HG03097 (cell line): ENCODE measurements around the gene MAP4K4.
"Not testable (repeated sequence)": the region's sequence is repeated elsewhere in the genome, so short reads cannot be mapped to it uniquely, and the experiment has no call there.

Source experiments
- ATAC-seq: cut with Tn5 transposase; IDR thresholded peaks from one replicate; pipeline ENCODE4 v1.9.1; 2021; ENCODE audit not compliant: unreplicated experiment, low FRiP score

MAP4K4 gene

DNA sequence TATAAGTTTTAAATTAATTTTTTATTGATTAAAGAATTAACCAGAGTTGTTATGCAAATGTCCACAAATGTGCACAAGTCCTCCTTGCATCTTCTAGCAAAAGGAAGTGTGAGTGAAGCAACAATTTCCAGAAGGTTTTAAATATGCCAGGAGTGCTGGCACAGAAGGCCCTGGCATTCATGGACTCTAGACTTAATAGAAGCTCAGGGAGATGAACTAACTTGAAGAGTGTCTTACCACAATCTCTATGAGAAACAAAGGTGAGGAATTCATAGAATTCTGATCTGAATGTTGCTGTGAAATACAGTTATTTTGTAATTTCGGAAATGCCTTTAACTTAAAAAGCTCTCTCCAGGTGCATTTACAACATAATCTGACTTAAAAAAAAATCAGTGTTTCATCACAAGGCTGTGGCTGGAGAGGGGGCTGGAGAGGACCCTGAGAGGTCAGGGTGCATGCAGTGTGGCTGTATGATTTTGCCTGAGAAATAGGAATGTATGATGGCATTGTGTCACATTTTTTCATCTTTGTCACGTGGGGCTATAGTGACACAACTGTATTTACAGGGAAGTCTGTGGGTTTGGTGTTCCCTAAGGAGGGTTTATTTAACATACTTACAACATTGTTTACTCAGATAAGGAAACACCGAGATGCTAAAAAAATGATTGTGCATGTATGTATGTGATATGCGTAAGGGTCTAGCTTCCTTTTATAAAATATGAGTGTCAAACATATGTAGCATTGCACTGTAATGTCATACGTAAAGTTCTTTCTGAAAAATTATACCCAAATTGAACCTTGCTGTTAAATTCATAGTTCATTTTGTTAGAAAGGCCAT is 66.2 kb downstream of the MAP4K4 start:
- ATAC-seq = no peak

DNA sequence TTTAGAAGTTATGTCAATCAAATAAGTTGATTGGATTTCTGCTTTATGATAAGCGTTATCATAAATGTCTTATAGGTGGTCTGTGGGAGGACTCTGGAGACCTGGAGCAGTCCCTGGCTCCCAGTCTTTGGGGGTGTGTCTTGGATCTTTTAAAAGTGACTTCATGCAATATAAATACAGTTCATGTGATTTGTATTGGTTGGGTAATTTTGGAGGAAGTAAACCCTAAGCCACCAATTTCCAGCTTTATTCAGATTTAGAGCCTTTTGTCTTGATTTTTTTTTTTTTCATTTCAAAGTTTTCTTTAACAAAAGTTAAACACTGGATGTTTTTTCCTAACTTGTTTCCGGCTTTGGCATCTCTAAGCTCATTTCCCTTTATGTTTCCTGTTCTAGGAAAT is 68.8 kb downstream of the MAP4K4 start:
- no peak for ATAC-seq

DNA sequence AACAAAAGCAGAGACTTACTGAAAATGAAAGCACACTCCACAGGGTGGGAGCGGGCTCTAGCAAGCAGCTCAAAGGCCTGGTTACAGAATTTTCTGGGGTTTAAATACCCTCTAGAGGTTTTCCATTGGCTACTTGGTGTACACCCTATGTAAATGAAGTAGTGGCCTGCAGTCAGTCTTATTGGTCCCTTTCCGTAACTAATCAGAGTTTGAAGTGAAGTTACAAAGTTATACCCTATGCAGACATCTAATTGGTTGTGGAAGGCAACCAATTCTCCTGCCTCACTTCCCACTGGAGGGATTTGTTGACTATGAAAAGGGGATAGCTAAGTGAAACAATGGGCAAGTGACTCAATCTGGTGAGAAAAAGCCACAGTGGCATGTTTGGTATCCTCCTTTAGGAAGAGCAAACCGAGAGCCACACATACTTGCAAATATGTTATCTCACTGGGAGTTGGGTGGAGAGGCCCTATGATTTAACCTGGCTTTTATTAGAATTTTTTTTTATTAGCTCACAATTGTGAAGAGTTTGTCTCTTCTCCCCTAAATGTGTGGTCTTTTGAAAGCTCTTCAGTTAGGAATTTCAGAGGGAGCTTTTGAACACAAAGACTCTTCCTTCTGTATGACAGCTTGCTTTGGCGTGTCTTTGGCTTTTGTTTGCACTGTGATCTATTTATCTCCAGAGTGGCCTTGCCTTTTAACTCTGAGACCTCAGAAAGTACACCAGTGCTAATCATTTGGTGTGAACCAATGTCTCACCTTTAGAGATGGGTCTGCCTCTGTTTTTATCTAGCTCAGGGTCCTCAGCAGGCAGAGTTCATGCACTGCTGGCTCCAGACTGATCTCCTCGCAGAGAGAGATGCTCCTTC is 69.6 kb downstream of the MAP4K4 start:
- no peak for ATAC-seq

DNA sequence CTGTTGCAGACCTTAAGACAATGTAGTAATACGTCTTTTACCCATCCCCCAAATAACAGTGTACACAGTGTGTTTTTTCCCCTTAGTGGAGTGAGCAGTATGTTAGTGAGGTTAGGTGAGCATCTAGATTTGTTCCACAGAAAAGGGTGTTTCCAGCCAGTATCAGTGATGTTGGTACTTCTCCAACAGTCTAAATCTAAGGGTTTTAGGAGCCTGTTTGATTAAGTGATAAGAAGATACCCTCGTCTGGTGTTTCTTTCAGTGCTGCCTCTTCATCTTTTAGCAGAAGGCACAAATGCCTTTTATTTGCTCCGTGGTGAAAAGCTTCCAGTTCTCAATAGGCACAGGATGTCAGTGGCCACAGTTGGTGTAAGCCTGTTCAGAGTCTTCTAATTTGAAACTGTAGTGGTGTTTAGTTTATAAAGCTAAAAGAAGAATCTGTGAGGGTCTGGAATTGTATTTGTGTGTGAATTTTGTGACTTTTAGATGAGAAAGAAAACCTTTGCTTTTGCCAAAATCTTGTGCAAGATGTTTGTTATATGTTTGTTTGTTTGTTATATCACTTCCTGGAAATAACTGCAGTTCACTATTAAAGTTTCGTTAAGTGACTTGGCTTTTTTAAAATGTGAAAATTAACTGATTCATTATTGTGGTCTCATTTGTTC is 71.2 kb downstream of the MAP4K4 start:
- no peak for ATAC-seq

DNA sequence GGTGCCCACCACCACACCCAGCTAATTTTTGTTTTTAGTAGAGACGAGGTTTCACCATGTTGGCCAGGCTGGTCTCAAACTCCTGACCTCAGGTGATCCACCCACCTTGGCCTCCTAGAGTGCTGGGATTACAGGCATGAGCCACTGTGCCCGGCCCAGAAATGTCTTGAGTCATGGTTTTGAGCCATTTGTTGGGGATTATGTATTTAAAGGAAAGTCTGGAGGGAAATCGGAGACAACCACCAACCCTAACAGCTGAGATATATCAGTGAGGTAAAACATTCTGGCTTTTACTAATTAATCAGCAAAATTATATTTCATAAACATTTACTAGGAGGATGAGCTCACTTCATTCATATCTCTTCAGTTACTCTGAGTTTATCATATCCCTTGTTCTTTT is 72.2 kb downstream of the MAP4K4 start:
- not testable (repeated sequence) for ATAC-seq

DNA sequence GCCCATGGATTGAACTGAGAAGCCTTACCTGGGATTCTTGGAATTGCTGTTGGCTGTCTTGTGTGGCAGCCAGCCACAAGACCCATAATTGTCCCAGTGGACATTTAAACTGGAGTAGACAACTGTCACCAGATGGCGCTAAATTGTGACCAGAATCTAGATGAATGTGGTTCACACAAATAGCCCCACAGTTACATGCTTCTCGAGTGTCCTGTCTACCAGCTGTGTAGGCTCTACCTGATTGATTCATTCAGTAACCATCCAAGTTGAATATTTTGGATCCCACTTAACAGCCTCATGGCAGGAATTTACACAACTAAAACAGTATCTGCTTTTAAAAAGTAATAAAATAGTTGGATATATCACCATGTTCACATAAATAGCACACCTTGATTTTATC is 73.2 kb downstream of the MAP4K4 start:
- ATAC-seq = no peak

DNA sequence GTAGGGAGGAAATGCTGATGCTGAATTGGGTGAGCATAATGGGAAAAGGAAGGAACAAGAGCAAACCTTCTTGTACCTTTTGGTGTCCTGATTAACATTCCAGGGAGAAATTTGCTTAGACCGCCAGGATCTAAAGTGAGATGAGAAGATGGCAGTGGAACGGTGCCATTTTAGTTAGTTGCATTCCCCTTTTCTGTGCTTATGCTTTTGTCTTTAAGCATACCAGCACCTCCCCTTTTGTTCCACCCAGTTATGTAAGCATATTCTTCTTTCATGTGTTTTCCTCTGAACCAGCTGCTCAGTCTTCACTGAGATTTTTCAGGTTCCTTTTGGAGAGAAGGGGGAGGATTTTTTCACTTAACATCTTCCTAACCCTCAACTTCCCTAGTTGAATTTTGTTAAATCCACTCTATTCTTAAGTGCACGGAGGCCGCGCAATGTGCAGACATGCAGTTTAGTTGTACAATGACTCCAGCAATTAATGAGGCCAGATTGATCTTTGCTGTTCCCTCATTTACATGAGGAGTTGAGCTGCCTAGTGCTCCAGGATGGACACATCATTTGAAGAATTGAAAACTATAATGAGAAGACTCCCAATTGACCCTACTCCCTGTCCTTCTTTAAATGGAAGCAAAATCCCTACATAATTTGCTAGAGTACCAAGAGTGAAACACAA is 73.9 kb downstream of the MAP4K4 start:
- no peak for ATAC-seq

DNA sequence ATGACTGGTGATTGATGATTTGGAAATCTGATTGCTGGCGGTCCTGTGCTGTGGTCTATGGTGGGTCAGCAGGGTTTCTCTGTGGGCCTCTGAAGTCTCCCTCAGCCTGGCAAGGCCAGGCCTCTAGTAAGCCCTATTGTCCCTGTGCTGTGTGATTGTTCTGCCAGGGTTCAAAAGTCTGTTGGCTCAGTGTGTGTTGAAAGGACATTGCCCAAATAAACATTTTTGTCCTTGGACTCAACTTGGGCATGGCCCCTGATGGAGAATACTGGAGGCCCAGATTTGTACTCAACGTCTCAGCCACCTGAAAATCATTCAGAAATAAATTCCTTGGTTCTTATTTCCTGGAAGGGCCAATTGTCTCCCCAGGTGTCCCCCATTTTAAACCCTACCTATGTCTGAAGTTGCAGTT is 74.4 kb downstream of the MAP4K4 start:
- no peak for ATAC-seq

DNA sequence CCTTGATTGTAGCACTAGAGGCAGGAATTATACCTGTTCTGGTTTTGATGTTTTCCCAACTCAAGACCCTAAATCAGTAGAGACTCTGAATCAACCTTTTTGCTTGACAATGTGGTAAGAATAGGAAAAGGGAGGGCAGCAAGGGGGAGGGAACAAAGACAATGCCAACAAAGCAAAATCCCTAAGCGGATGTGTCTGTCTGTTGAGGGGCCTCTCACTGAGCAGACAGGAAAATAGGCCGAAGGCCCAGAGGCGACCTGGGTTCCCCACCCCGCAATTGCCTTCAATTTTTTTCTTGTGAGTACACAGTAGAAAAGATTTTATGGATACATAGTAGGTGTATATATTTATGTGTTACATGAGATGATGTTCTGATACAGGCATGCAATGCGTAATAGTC is 75.6 kb downstream of the MAP4K4 start:
- no peak for ATAC-seq

DNA sequence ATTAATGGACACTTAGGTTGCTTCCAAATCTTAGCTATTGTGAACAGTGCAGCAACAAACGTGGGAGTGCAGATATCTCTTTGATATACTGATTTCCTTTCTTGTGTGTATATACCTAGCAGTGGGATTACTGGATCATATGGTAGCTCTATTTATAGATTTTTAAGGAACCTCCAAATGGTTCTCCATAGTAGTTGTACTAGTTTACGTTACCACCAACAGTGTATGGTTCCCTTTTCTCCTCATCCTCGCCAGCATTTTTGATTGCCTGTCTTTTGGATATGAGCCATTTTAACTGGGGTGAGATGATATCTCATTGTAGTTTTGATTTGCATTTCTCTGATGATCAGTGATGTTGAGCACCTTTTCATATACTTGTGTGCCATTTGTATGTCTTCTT is 76.5 kb downstream of the MAP4K4 start:
- ATAC-seq = not testable (repeated sequence)

DNA sequence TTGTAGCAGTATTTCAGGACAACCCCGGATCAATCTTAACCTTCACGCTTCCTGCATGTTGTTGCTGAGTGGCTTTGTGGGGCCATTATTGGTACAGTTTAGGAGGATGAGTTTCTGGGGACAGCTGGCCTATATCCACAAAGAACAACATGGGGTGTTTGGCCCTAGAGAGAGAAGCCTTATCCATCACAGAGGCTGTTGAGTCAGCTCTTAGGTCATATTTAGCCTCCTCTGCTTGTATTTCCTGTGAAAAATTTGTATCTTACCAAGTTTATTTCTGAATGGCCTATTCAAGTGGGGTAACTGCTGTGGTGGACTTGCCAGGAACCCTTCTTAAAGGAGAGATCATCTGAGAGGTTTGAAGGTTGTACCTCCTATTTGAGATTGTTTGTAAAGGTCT is 77.6 kb downstream of the MAP4K4 start:
- ATAC-seq = no peak

DNA sequence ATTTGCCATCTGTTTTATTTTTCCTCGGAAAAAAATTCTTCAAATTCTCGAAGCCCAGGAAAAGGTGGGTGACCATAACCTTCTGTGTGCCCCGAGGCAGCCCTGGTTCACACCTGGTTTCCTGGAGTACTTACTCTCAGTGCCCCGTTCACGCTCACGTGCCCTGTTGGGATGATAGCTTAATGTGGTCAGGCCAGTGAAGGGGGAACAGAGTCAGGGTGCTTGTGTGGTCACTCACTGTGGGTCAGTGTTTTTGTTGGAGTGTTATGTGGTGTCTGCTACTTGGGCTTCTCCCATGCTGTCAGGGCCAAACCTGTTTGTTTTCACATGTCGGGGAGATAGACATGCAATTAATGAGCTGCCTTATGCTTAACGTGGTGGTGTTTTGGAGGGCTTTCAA is 78.1 kb downstream of the MAP4K4 start:
- no peak for ATAC-seq

DNA sequence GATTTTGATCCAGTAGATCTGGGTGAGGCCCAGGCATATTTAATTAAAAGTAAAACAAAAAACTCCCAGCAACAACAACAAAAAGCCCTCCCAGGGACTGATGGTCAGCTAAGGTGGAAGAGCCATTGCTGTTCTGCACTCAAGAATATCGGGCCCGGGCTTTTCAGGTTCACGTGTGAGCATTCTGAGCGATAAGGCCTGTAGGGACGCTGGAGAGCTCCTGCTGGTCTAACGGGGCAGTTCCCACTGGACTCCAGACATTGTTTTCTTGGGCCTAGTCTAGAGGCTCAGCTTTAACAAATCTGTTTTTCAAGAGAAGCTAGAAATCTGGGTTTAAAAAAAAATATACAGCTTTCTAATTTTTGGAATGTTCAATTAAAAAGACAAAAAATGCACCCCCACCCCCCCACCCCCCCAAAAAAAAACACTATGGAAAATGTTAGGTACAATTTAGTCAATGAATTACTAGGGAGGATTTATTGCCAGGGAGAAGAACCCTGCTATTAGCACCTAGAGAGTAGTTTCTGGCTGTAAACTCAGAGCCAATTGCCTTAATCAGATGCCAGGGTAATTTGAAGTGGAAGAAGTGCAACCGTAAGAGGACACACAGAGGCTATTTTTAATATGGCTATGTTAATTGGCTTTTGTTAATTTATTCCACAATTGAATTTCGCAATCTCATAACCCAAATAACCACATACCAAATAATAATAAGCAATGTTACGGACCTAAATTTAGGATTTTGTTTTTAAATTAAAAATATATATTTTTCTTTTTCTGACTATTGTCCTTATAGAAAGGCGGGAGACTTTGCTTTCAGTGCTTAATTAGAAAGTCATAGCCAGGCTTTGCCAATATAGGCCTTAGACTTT is 78.9 kb downstream of the MAP4K4 start:
- no peak for ATAC-seq

DNA sequence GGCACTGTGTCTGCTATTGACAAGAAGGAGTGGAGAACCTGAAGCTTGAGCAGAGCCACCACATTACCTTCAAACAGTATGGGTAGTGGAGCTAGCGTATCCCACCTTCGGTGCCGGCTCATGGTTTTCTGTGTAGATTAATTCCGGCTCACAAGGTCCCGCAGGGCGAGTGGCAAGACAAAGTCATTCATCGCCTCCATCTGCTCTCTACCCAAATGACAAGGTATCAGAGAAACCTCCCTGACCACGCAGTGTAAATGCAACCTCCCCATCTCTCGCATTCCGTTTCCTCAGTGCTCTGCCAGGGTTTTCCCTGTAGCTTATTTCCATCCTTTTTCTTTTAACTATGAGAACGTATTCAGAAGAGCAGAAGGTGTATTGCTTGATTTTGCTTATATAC is 79.8 kb downstream of the MAP4K4 start:
- no peak for ATAC-seq

DNA sequence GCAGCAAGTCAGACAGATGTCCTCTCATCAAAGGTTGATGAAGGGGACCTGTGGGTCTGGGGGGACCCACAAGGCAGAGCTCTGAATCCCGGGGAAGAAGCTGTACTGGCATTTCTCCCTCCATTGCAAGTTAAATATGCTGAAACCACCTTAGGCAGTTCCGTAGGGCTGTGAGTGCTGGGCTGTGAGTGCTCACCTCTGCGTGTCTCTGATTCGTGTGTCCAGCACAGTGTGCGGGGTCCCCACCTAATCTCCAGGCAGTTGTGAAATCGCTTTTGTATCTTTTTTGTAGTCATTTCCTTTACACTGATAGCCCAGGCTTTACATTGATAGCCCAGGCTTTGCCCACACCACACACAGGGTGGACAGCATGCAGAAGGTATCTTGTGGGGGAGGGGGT is 80.6 kb downstream of the MAP4K4 start:
- no peak for ATAC-seq

DNA sequence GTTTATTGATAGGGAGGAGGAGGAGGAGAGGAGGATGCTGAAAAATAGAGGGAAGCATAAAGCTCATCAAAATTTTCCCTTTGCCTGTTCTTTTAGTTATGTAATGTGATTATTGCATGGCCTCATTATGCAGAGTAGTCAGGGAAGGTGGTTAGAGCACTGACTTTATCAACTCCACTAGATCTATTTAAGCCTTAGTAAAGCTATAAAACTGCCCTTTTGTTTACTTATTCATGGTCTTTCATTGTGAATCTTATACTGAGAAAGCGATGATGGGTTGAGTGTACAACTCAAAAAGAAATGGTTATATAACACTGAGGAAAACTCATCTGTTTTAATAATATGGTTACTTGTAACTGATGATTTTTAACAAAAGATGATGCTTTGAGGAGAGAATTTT is 81.7 kb downstream of the MAP4K4 start:
- no peak for ATAC-seq

DNA sequence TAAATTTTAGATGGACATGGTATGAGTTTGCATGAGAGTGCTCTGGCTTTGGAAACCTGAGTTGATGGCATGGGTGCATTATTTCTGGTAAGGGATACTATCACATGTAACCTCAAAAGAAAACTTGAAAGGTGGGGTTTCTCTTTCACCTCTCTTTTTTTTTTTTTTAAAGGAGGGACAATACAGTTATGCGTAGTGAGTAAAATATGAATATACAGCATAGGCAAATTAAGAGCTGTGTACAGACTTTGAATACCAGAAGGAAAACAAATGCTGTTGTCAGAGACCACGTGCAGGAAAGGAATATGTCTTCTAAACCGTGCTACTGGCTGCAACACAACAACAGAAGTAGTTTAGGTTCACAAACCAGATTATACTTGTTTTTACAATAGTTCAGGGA is 82.1 kb downstream of the MAP4K4 start:
- no peak for ATAC-seq

DNA sequence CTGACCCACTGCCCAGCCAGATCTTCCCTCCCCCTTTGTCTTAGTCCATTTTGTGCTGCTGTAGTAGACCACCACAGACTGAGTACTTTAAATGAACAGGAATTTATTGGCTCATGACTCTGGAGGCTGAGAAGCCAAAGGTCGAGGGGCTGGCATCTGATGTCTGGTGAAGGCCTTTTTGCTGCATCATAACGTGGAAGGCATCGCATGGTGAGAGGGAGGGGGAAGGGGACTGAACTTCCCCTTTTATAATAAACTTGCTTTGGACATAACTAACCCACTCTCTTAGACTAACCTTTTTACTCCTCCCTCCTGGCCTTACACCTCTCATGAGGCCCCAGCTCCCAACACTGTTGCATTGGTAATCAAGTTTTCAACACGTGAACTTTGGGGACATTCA is 83.8 kb downstream of the MAP4K4 start:
- no peak for ATAC-seq

DNA sequence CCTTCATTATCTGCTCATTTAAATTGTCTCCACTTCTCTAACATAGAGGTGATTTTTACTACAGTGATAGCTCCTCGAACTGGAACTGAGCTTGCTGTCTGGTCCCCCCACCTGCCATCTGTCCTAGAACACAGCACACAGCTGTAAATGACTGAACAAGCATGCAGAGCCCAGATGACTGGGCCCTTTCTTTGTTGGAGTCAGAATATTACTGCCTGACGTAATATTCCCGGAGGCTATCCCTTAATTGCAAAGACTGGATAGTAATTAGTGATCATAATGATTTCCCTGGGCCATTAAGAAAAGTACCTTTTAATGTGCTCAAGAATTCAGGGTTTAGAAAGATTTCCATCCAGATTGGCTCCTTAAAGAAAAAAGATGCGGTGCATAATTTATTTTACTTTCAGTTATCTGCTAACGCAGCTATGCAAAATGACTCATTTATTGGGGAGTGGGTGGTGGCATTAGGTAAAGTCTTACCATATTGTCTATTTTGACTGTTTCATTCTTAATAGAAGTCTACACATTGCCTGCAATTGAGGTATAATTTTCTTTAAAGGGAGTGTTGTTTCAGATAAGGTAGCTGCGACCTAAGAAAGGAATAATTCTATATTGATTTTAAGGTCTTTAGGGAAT is 84.4 kb downstream of the MAP4K4 start:
- no peak for ATAC-seq
